SU-DHL-6 (cell line): ENCODE data around the gene PKD1.

Experiments
- H2AFZ ChIP-seq: fragments of 200-600 bp; sonication (generic); 2 replicates; pipeline ENCODE4 v1.6.1; 2014; ENCODE audit warnings: low read depth, mild to moderate bottlenecking, moderate library complexity, mixed read lengths, antibody characterized with exemption, low read length; ENCODE audit not compliant: severe bottlenecking
- H3F3A ChIP-seq: fragments of 200-600 bp; shearing (Covaris generic); 2 replicates; pipeline ENCODE4 v1.6.0; 2016; ENCODE audit warnings: antibody characterized with exemption, mild to moderate bottlenecking; ENCODE audit not compliant: insufficient read depth
- H3K27ac ChIP-seq: fragments of 200-600 bp; sonication (generic); 2 replicates; pipeline ENCODE4 v1.5.1; 2016; ENCODE audit warnings: low read depth, mild to moderate bottlenecking, low read length, moderate library complexity, mixed read lengths
- H3K27me3 ChIP-seq: fragments of 200-600 bp; sonication (generic), shearing (Covaris generic); 2 replicates; pipeline ENCODE4 v1.6.0; 2014; ENCODE audit warnings: mild to moderate bottlenecking, low read length
- H3K36me3 ChIP-seq: fragments of 200-600 bp; sonication (generic); 2 replicates; pipeline ENCODE4 v1.6.1; 2014; ENCODE audit warnings: mild to moderate bottlenecking, low read length, mixed read lengths
- H3K4me2 ChIP-seq: fragments of 300-600, 200-600 bp; shearing (Covaris generic), sonication (generic); 2 replicates; pipeline ENCODE4 v1.6.0; 2014; ENCODE audit warnings: low read length, low read depth, mild to moderate bottlenecking; ENCODE audit not compliant: poor library complexity, severe bottlenecking
- H3K4me3 ChIP-seq: fragments of 200-600 bp; sonication (generic); 2 replicates; pipeline ENCODE4 v1.5.1; 2014; ENCODE audit warnings: antibody characterized with exemption, low read length, mild to moderate bottlenecking, mixed read lengths; ENCODE audit not compliant: insufficient read depth, poor library complexity, severe bottlenecking
- H3K79me2 ChIP-seq: fragments of 200-600 bp; sonication (generic); 2 replicates; pipeline ENCODE4 v1.6.1; 2014; ENCODE audit warnings: mild to moderate bottlenecking, low read length, moderate library complexity; ENCODE audit not compliant: insufficient read depth
- H3K9ac ChIP-seq: fragments of 200-600 bp; sonication (generic); 2 replicates; pipeline ENCODE4 v1.7.0; 2014; ENCODE audit warnings: mild to moderate bottlenecking, low read length
- H3K9me2 ChIP-seq: fragments of 200-600 bp; sonication (generic); replicated peaks from 2 replicates; pipeline ENCODE4 v1.6.1; 2014; ENCODE audit warnings: low read length; ENCODE audit not compliant: insufficient read depth
- H3K9me3 ChIP-seq: fragments of 200-600 bp; sonication (generic); 2 replicates; pipeline ENCODE4 v1.6.1; 2014; ENCODE audit warnings: low read length, mixed read lengths; ENCODE audit not compliant: insufficient read depth
- H4K20me1 ChIP-seq: fragments of 200-600 bp; sonication (generic); 2 replicates; pipeline ENCODE4 v1.6.1; 2014; ENCODE audit warnings: low read depth, mild to moderate bottlenecking, antibody characterized with exemption, low read length, moderate library complexity, mixed read lengths
- EZH2phosphoT487 ChIP-seq: fragments of 200-600 bp; sonication (generic), shearing (Covaris generic); conservative IDR thresholded peaks from 2 replicates; pipeline ENCODE4 v1.6.1; 2018; ENCODE audit warnings: mild to moderate bottlenecking, antibody characterized with exemption, low read length, moderate library complexity, mixed read lengths
- TF ChIP-seq, protein P1 (sequence below): fragments of 200-600 bp; sonication (generic); IDR thresholded peaks from one replicate; pipeline ENCODE4 v1.5.1; 2017; ENCODE audit warnings: antibody characterized with exemption, mild to moderate bottlenecking, low read length, moderate library complexity; ENCODE audit not compliant: insufficient read depth, poor library complexity, severe bottlenecking

Gene PKD1

DNA sequence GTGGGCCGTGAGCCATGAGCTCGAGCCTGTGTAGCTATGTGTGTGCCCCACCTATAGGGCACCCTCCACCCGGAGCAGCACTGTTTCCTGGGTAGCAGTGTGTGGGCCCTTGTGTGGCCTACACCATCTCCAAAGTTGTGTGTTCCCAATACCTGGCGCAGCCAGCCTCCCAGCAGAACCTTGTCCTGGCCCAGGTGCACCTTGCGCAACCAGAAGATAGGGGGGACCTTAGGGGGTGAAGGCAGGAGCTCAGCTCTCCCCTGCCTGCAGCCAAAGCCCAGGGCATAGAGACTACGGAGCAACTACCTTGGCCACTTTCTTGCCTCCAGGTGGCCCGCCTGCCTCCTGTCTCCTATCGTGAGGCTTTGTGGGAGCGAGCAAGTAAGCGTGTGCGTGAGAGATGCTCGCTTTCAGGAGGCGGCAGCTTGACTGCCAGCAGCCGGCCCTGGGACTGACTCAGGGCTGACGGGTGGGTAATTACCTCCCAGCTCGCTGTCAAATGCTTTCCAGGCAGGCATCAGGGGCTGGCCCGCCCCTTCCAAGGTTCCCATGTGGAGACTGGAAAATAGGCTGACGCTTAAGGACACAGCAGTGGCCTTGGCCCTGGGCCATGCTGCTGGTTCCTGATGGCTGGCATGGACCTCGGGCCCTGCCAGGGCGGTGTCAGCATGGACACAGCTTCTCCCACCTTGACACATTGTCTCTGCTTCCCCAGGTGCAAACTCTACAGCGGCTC lies 38.9 kb upstream of the PKD1 start:
- H2AFZ ChIP-seq, result no peak overlapping the region
- H3K9me3 ChIP-seq, result no peaks in the 10 kb centered on the region
- H3F3A ChIP-seq, result no peaks in the 10 kb centered on the region
- no peaks in the 10 kb centered on the region for H3K36me3 ChIP-seq
- H3K27ac ChIP-seq, result no peak overlapping the region
- no peaks in the 10 kb centered on the region for H3K9me2 ChIP-seq
- H3K9ac ChIP-seq, result no peak overlapping the region
- no peak overlapping the region for H3K4me3 ChIP-seq
- no peaks in the 10 kb centered on the region for H3K79me2 ChIP-seq
- TF ChIP-seq, protein P1, sequence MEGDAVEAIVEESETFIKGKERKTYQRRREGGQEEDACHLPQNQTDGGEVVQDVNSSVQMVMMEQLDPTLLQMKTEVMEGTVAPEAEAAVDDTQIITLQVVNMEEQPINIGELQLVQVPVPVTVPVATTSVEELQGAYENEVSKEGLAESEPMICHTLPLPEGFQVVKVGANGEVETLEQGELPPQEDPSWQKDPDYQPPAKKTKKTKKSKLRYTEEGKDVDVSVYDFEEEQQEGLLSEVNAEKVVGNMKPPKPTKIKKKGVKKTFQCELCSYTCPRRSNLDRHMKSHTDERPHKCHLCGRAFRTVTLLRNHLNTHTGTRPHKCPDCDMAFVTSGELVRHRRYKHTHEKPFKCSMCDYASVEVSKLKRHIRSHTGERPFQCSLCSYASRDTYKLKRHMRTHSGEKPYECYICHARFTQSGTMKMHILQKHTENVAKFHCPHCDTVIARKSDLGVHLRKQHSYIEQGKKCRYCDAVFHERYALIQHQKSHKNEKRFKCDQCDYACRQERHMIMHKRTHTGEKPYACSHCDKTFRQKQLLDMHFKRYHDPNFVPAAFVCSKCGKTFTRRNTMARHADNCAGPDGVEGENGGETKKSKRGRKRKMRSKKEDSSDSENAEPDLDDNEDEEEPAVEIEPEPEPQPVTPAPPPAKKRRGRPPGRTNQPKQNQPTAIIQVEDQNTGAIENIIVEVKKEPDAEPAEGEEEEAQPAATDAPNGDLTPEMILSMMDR, result no peak
- no peak for TF ChIP-seq EZH2phosphoT487
- no peak overlapping the region for H3K4me2 ChIP-seq
- no peaks in the 10 kb centered on the region for H3K27me3 ChIP-seq
- no peaks in the 10 kb centered on the region for H4K20me1 ChIP-seq

DNA sequence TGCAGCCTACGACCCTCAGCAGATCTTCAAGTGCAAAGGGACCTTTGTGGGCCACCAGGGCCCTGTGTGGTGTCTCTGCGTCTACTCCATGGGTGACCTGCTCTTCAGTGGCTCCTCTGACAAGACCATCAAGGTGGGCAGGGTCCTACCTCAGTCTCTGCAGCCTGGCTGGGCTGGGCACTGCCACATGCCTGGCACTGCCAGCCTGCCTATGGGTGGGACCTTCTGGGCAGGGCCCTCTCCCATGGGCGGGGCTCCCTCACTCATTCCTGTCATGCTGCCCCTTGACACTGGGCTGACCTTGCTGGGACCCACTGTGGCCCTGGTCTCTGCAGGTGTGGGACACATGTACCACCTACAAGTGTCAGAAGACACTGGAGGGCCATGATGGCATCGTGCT lies 38.2 kb upstream of the PKD1 start:
- TF ChIP-seq EZH2phosphoT487, result no peak
- TF ChIP-seq, protein P1, result no peak
- Histone ChIP-seq H3K9me3 (no peaks in the 10 kb centered on the region), H3F3A (no peaks in the 10 kb centered on the region), H3K27me3 (no peaks in the 10 kb centered on the region), H3K4me2 (no peak overlapping the region), H3K9ac (no peak overlapping the region), H3K27ac (no peak overlapping the region), H4K20me1 (no peaks in the 10 kb centered on the region), H3K9me2 (no peaks in the 10 kb centered on the region), H3K79me2 (no peaks in the 10 kb centered on the region), H3K36me3 (no peaks in the 10 kb centered on the region), H2AFZ (no peak overlapping the region), H3K4me3 (no peak overlapping the region)

DNA sequence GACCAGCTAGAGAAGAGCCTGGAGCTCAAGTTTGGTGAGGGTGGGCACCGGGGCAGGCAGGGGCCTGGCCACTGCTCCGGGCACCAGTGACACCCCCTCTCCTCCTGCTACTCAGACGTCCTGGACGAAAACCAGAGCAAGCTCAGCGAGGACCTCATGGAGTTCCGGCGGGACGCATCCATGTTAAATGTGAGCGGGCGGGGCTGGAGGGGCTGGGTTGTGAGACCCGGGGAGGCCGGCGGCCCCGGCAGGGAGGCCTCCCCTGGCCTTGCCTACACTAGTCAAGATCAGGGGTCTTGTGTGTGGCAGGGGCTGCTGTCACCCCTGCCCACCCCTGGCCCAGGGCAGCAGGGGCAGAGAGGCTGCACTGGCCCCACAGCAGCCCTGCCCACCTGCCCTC lies 37.7 kb upstream of the PKD1 start:
- Histone ChIP-seq H3K9me2 (no peaks in the 10 kb centered on the region), H3K27me3 (no peaks in the 10 kb centered on the region), H3K9me3 (no peaks in the 10 kb centered on the region), H2AFZ (no peak overlapping the region), H3F3A (no peaks in the 10 kb centered on the region), H3K9ac (no peak overlapping the region), H3K27ac (no peak overlapping the region), H3K4me2 (no peak overlapping the region), H4K20me1 (no peaks in the 10 kb centered on the region), H3K36me3 (no peaks in the 10 kb centered on the region), H3K4me3 (no peak overlapping the region), H3K79me2 (no peaks in the 10 kb centered on the region)
- no peak for TF ChIP-seq EZH2phosphoT487
- TF ChIP-seq, protein P1, result no peak
